OCI-LY7 (cell line): ENCODE measurements around the gene WDFY2. TPM values are rescaled to one million over a fixed set of nuclear protein-coding genes. Genes with fewer than 3 reads are reported as not detected.

Experiments
- BruUV-seq: library from RNA; stranded (reverse); fragments of 400-500 nt; replicated peaks from 2 replicates; lab custom pipeline; 2021; lab: Mats Ljungman, UMichigan
- CTCF ChIA-PET: fragments of 300-600 bp; sonication (Branson Sonifier 250); formaldehyde crosslinking; loops from one replicate; lab custom pipeline; 2022; ENCODE audit warnings: antibody characterized with exemption; ENCODE audit not compliant: unreplicated experiment; lab: Charles Lee
- POLR2A ChIA-PET: fragments of 300-600 bp; sonication (Branson Sonifier 250); formaldehyde crosslinking; loops from one replicate; lab custom pipeline; 2022; ENCODE audit warnings: antibody characterized with exemption; lab: Charles Lee
- DNase-seq: peaks from one replicate; pipeline ENCODE4 v3.0.0-alpha.2; 2015; ENCODE audit warnings: low spot score
- H2AFZ ChIP-seq: fragments of 200-600 bp; sonication (generic), shearing (Covaris generic); 2 replicates; pipeline ENCODE4 v1.6.1; 2014; ENCODE audit warnings: mild to moderate bottlenecking, antibody characterized with exemption, low read length, moderate library complexity
- H3K27ac ChIP-seq: fragments of 200-600 bp; sonication (generic); 2 replicates; pipeline ENCODE4 v1.5.1; 2014; ENCODE audit warnings: mixed run types, low read depth, mild to moderate bottlenecking, moderate library complexity, low read length, inconsistent platforms; ENCODE audit not compliant: poor library complexity, severe bottlenecking
- H3K36me3 ChIP-seq: fragments of 200-600 bp; sonication (generic); 2 replicates; pipeline ENCODE4 v1.6.1; 2014; ENCODE audit warnings: mild to moderate bottlenecking, antibody characterized with exemption, low read length, moderate library complexity, mixed read lengths; ENCODE audit not compliant: insufficient read depth
- H3K4me1 ChIP-seq: fragments of 200-600 bp; sonication (generic); 2 replicates; pipeline ENCODE4 v1.5.1; 2014; ENCODE audit warnings: mild to moderate bottlenecking, low read length; ENCODE audit not compliant: insufficient read depth, poor library complexity, severe bottlenecking
- H3K4me2 ChIP-seq: fragments of 200-600 bp; sonication (generic); 2 replicates; pipeline ENCODE4 v1.6.1; 2014; ENCODE audit warnings: mild to moderate bottlenecking, low read length
- H3K4me3 ChIP-seq: fragments of 200-600 bp; sonication (generic); 2 replicates; pipeline ENCODE4 v1.5.1; 2014; ENCODE audit warnings: mild to moderate bottlenecking, low read depth, low read length; ENCODE audit not compliant: poor library complexity, severe bottlenecking
- H3K79me2 ChIP-seq: fragments of 200-600 bp; sonication (generic); 2 replicates; pipeline ENCODE4 v1.6.1; 2016; ENCODE audit warnings: low read depth, mild to moderate bottlenecking, low read length, moderate library complexity, mixed read lengths; ENCODE audit not compliant: insufficient read depth
- H3K9me2 ChIP-seq: fragments of 200-600 bp; sonication (generic); 2 replicates; pipeline ENCODE4 v1.6.1; 2016; ENCODE audit warnings: mild to moderate bottlenecking, low read length, mixed read lengths; ENCODE audit not compliant: insufficient read depth
- H3K9me3 ChIP-seq: fragments of 200-600 bp; sonication (generic); 2 replicates; pipeline ENCODE4 v1.6.1; 2014; ENCODE audit warnings: mild to moderate bottlenecking, mixed run types, low read length, mixed read lengths
- H4K20me1 ChIP-seq: fragments of 200-600 bp; sonication (generic); 2 replicates; pipeline ENCODE4 v1.6.1; 2014; ENCODE audit warnings: mild to moderate bottlenecking, antibody characterized with exemption, low read length, moderate library complexity, mixed read lengths; ENCODE audit not compliant: insufficient read depth
- EZH2phosphoT487 ChIP-seq: fragments of 200-600 bp; sonication (generic); IDR thresholded peaks from 2 replicates; pipeline ENCODE4 v1.6.1; 2018; ENCODE audit warnings: low read depth, borderline replicate concordance, mild to moderate bottlenecking, mixed run types, antibody characterized with exemption, low read length, moderate library complexity, mixed read lengths
- intact Hi-C: fragments of 100-400 bp; cut with micrococcal nuclease; formaldehyde crosslinking; loops from one replicate; pipeline ENCODE4 v1.10.0; 2022; ENCODE audit not compliant: unreplicated experiment
- total RNA-seq, 2 experiments: library from RNA; depleted of rRNA in 1 of 2; stranded (reverse); fragments of >200 nt in 1 of 2; shearing (Covaris generic) in 1 of 2; gene quantifications; 2 replicates each; pipeline ENCODE4 v1.2.3, GENCODE V29; 2014 to 2022
- TF ChIP-seq, protein P1 (sequence below): fragments of 200-600 bp; sonication (generic); conservative IDR thresholded peaks from 2 replicates; pipeline ENCODE4 v1.5.1; 2014; ENCODE audit warnings: mild to moderate bottlenecking, antibody characterized with exemption, low read length, moderate library complexity, mixed read lengths

WDFY2 gene
- total RNA-seq, 2 experiments from 2014 or later, result 6.4 to 18.1 TPM

DNA sequence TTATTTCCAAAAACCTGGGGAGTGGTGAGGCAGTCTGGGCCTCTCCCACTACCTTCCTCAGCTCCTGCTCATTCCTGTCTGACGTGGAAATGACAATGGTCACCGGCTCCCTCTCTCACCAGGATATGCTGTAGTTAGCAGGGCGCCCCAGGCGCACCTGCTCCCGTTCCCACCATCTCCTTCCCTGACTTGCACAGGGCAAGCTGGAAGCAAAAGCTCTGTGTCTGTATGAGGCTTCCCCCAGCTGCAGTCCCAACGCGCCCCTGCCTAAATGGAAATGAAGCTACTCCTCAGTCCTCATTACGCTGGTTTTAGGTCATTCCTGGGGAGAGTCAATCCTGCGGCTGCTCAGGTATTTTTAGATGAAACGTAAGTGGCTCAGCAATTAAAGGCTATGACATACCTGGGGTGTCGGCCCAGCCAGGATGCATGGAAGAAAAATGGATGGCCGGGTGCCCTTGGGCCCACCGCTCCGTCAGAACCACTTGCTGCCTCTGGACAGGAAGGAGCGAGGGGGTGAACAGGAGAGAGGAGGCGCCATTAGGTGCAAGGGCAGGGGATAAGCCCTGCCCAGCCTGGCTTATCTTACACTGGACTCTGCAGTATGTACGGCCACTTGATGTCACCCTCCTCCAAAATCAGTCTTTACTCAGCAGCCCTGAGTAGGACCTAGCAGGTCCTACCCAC is 187.3 kb downstream of the WDFY2 start:
- Histone ChIP-seq H3K4me1 (peaks cover 9% of the 10 kb centered on the region), H2AFZ (no peak overlapping the region), H3K79me2 (no peaks in the 10 kb centered on the region), H4K20me1 (no peaks in the 10 kb centered on the region), H3K4me2 (no peak overlapping the region), H3K9me3 (no peaks in the 10 kb centered on the region), H3K36me3 (no peaks in the 10 kb centered on the region), H3K4me3 (no peak overlapping the region), H3K27ac (no peak overlapping the region), H3K9me2 (no peaks in the 10 kb centered on the region)
- DNase-seq, result no peak
- BruUV-seq, result no TSS peak
- ChIA-PET POLR2A (interaction anchor here (0.5 to 1.1 kb wide), 4 partner anchors 65 to 329 kb away, joined by 3 read pairs; no protein-coding TSS in a partner anchor), CTCF (interaction anchor here (1.0 kb wide), 1 partner anchor 23 kb away, joined by 4 read pairs; no protein-coding TSS in a partner anchor)
- intact Hi-C loops, result no loop called here
- TF ChIP-seq, protein P1, sequence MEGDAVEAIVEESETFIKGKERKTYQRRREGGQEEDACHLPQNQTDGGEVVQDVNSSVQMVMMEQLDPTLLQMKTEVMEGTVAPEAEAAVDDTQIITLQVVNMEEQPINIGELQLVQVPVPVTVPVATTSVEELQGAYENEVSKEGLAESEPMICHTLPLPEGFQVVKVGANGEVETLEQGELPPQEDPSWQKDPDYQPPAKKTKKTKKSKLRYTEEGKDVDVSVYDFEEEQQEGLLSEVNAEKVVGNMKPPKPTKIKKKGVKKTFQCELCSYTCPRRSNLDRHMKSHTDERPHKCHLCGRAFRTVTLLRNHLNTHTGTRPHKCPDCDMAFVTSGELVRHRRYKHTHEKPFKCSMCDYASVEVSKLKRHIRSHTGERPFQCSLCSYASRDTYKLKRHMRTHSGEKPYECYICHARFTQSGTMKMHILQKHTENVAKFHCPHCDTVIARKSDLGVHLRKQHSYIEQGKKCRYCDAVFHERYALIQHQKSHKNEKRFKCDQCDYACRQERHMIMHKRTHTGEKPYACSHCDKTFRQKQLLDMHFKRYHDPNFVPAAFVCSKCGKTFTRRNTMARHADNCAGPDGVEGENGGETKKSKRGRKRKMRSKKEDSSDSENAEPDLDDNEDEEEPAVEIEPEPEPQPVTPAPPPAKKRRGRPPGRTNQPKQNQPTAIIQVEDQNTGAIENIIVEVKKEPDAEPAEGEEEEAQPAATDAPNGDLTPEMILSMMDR, result no peak
- no peak for TF ChIP-seq EZH2phosphoT487

DNA sequence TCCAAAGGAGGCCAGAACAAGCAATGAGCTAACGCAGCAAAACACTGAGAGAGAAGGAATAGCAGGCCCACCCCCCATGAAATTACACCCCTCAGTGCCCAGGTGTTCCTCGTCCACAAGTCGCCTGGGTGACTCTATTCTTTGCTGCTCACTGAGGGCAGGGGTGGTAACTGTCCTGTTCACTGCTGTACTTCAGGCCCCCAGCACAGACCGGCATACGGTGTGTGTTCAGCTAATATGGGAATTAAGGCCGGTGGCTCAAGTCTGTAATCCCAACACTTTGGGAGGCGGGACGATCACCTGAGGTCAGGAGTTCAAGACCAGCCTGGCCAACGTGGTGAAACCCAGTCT is 187.8 kb downstream of the WDFY2 start:
- no TSS peak for BruUV-seq
- DNase-seq, result no peak
- intact Hi-C loops, result no loop called here
- no peaks in the 10 kb centered on the region for H4K20me1 ChIP-seq
- no peaks in the 10 kb centered on the region for H3K9me3 ChIP-seq
- no peaks in the 10 kb centered on the region for H3K79me2 ChIP-seq
- no peaks in the 10 kb centered on the region for H3K36me3 ChIP-seq
- H3K9me2 ChIP-seq, result no peaks in the 10 kb centered on the region
- no peak overlapping the region for H3K4me2 ChIP-seq
- TF ChIP-seq EZH2phosphoT487, result no peak
- TF ChIP-seq, protein P1, result no peak
- H2AFZ ChIP-seq, result no peak overlapping the region
- ChIA-PET POLR2A (interaction anchor here (0.5 kb wide), 1 partner anchor 65 kb away, joined by 3 read pairs; no protein-coding TSS in a partner anchor), CTCF (interaction anchor here (1.0 kb wide), 1 partner anchor 23 kb away, joined by 4 read pairs; no protein-coding TSS in a partner anchor)
- H3K4me3 ChIP-seq, result no peak overlapping the region
- H3K27ac ChIP-seq, result no peak overlapping the region
- peaks cover 9% of the 10 kb centered on the region for H3K4me1 ChIP-seq

DNA sequence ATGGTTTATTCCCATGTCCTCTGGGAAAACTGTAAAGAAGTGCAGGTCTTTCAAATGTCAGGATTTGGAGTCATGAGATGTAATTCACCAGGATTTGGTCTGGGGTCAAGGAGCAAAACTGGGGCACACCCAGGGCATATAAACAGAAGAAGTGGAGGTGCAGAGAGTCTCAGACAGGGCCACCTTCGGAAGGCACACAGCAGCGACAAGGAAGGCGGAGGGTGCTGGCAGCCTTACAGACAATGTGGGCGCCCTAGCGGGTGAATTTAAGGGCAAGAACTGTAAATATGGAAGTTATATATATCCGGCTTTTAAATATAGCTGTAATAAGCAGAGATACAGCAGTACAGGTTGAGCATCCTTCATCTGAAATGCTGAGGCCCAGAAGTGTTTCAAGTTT is 188.5 kb downstream of the WDFY2 start:
- no peaks in the 10 kb centered on the region for H3K9me3 ChIP-seq
- no peaks in the 10 kb centered on the region for H3K9me2 ChIP-seq
- H3K4me2 ChIP-seq, result no peak overlapping the region
- intact Hi-C loops, result no loop called here
- no peaks in the 10 kb centered on the region for H3K36me3 ChIP-seq
- TF ChIP-seq EZH2phosphoT487, result no peak
- TF ChIP-seq, protein P1, result no peak
- no peaks in the 10 kb centered on the region for H4K20me1 ChIP-seq
- BruUV-seq, result no TSS peak
- POLR2A ChIA-PET, result no interaction called here
- H3K27ac ChIP-seq, result no peak overlapping the region
- H3K4me1 ChIP-seq, result peaks cover 9% of the 10 kb centered on the region
- H3K4me3 ChIP-seq, result no peak overlapping the region
- H2AFZ ChIP-seq, result no peak overlapping the region
- CTCF ChIA-PET, result no interaction called here
- DNase-seq, result no peak
- H3K79me2 ChIP-seq, result no peaks in the 10 kb centered on the region
